Muscle of back (tissue), 11 donors: ENCODE data around the gene NOM1. TPM values are rescaled to one million over a fixed set of nuclear protein-coding genes. Genes with fewer than 3 reads are reported as not detected.
"Not testable (repeated sequence)": the region's sequence is repeated elsewhere in the genome, so short reads cannot be mapped to it uniquely, and the experiment has no call there.

Source experiments
- DNase-seq, 3 donors: peaks; one replicate each; pipeline versions ENCODE4 v3.0.0 to v3.0.0-alpha.2; 2013
- polyA plus RNA-seq, 10 donors: library from polyadenylated mRNA; unstranded; fragments of 120-200 nt; gene quantifications; one replicate each; pipeline ENCODE4 v1.2.1, GENCODE V29; 2013; ENCODE audit not compliant: insufficient read length in 10 of 10

The NOM1 gene
- polyA plus RNA-seq, 10 donors = 11.0 to 22.9 (median 16.7) TPM

DNA sequence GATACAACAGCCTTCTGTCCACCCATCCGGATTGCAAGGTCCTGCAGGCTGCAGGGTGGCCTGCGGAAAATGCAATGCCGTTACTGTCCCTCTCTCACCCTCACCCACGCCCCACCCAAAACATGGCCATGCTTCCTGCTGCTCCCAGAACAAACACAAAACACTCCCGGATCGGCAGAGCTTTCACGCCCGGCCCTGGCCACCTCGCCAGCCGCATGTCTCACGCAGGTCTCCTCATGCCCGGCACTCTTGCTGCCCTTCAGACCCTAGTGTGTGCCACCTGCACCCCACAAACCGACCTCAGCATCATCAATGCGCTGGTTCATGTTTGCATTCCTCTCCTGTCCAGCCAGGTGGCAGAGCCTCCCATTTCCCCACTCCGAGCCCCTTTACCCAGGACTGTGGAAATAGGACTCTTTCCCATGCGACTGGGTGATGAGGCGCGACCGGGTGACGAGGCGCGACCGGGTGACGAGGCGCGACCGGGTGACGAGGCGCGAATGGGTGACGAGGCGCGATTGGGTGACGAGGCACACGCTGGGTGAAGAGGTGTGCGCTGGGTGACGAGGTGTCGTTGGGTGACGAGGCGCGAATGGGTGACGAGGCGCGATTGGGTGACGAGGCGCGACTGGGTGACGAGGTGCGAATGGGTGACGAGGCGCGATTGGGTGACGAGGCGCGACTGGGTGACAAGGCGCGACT lies 8.9 kb upstream of the NOM1 start:
- no peak for DNase-seq

DNA sequence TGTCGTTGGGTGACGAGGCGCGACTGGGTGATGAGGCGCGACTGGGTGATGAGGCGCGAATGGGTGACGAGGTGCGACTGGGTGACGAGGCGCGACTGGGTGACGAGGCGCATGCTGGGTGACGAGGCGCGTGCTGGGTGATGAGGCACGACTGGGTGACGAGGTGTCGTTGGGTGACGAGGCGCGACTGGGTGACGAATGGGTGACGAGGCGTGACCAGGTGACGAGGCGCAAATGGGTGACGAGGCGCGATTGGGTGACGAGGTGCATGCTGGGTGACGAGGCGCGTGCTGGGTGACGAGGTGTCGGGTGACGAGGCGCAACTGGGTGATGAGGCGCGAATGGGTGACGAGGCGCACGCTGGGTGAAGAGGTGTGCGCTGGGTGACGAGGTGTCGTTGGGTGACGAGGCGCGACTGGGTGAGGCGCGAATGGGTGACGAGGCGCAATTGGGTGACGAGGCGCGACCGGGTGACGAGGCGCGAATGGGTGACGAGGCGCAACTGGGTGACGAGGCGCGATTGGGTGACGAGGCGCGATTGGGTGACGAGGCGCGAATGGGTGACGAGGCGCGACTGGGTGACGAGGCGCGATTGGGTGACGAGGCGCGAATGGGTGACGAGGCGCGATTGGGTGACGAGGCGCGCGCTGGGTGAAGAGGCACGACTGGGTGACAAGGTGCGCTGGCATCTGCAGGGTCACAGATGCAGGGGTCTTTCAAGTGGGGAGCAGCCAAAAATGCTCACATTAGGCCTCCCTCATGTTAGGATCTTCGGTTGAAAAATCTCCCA lies 7.9 kb upstream of the NOM1 start:
- no peak for DNase-seq

DNA sequence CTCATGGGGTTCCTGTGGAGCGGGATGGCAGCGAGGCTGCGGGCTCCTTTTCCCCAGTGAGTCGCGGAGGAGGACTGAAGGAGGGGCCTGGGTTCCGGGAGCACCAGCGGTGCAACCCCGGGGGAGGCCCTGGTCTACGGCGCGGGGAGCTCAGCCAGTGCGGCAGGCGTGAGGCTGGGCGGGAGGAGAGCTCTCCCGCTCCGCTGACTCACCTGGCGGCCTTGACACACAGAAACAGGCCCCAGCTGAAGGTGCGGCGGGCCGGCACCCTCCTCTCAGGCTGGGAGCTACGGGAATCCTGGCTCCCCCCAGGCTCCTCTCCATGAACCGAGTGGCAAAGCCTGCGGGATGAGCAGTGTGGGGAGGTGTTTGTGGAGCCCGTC lies 6.8 kb upstream of the NOM1 start:
- DNase-seq = no peak

DNA sequence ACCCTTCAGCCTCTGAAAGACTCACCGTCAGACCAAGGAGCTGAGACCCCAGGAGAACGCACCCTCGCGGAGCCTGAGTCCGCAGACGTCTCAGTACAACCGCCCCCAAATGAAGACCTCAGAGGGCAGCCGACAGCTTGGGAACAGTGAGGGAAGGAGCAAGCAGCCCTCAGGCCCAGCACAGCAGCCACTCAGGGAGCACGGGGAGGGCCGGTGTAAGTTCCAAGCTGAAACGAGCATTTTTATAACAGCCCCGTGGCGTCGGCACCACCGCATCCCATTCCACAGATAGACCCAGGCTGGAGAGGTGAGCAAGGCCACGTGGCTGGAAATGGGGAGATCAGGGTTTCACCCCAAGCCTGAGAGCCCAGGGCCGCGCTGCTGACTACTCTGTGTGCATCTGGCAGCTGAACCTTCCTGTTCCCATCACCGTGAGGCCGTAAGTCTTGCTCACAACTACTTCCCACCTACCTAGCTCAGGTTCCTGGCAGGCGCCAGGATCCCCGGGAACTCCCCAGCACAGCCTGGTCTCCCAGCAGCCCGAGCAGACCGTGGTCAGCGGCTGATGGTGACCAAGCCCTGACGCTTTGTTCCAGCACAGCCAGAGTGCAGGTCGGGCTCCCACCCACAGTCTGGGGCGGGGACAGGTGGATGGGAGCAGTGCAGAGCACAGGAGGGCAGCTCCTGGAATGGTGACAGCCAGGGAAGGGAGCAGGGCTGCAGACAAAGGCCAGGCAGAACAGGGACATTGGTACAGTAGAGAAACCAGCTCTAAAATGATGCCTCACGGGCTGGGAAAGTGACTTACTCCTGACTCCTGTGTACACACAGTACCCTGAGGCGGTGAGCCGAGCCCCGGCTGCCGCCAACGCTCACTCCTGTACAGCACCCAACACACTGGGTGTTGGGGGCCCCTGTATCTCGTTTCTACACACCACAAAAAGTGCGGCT lies 6.1 kb upstream of the NOM1 start:
- no peak for DNase-seq

DNA sequence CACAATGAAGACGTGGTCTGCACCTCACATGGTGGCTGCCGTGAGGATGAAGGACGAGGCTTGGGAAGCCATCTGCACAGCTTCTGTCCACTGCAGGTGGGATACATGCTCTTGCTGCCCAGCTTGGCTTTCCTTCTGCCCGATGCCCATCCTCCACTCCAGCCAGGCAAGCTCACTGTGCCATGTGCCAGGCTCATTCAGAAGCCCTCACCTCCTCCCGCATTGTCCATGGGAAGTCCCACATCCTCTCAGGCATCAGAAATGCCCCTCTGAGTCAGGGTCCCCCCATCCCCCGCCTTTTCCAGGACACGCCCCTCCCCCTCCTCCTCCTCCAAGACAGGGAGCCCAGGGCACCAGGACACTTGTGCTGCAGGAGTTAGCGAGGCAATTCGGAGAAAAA lies 4.6 kb upstream of the NOM1 start:
- no peak for DNase-seq

DNA sequence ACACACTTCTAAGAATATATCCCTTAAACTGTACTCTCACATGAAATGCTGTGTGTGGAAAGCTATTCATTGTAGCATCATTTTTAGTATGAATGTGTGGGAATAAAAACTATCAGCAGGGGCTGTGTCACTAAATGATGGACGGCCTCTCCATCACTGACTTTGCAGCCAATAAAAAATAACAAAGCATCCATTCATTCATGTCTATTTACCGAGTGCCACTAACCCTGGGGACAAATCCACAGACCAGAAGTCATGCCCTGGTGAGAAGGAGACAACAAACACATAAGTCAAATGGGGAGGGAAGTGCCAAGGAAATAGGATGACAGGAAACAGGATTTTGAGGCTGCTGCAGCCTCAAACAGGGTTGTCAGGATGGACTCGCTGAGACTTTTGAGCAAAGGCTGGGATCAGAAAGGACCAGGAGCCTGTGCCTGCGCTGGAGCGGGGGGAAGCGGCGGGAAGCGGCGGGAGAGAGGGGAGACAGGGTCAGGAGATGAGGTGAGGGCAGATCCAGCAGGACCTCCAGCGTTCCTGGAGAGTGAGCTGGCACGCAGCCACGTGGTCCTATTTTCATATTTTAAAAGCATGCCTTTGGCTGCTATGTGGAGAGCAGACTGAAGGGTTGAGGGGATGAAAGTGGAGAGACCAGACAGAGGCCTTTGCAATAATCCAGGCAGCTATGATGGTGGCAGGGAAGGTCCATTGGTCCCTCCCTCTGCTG lies 2.2 kb upstream of the NOM1 start:
- DNase-seq = no peak

DNA sequence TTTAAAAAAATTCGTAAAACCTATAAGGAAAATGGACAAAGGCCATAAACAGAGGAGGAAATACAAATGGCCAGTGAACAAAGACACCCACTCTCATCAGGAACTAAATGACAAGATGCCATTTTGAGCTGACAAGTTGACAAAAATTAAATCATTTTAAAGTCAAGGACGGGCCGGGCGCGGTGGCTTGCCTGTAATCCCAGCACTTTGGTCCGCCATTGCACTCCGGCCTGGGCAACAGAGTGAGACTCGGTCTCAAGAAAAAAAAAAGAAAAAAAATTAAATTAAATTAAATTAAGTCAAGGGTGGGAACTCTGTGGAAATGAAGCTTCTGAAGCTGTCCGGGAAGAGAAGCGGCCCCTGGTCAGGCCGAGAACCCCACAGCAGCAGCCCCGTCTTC lies 1.2 kb upstream of the NOM1 start:
- DNase-seq = no peak

DNA sequence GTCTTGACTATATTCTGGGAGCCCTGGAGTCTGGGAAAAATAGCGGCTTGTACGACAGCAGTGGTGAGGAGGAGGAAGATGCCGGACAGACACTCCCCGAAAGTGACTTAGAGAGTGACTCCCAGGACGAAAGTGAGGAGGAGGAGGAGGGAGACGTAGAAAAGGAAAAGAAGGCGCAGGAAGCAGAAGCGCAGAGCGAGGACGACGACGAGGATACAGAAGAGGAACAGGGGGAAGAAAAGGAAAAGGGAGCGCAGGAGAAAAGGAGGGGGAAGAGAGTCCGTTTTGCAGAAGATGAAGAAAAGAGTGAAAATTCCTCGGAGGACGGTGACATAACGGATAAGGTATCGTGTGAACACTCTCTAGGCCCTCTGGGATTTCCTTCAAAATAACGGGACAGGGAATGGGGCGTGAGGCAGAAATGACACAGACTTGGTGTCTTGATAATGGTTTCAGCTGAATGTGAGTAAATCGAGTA lies 908 bp downstream of the NOM1 start:
- DNase-seq = no peak

DNA sequence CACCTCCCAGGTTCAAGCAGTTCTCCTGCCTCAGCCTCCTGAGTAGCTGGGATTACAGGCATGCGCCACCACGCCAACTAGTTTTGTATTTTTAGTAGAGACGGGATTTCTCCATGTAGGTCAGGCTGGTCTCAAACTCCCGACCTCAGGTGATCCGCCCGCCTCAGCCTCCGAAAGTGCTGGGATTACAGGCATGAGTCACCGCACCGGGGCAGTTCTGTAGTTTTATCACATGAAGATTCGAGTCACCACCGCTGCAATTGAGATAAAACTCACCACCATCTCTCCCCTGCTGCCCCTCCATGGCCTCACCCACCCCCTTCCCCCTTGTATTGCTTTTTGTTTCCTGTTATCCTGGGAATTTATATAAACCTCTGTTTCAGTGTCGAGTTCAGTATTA lies 3.7 kb downstream of the NOM1 start:
- not testable (repeated sequence) for DNase-seq

DNA sequence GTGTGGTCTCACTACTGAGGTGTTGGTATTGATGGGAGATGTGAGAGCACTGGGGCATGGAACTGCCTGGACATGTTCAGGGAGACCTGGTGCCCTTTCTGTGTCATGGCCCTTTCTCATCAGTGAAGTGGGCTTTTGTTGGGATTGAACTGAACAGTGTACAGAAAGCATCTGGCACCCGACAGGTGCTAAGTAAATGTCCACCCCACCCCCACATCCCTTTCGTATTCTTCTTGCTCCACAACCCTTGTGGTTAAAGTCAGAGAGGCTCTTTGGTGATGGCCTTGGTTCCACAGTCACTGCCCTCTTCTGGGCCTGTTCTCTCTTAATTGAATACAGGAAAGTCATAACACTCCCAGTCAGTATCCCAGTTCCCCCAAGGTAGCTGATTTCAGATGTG lies 5.4 kb downstream of the NOM1 start:
- no peak for DNase-seq

DNA sequence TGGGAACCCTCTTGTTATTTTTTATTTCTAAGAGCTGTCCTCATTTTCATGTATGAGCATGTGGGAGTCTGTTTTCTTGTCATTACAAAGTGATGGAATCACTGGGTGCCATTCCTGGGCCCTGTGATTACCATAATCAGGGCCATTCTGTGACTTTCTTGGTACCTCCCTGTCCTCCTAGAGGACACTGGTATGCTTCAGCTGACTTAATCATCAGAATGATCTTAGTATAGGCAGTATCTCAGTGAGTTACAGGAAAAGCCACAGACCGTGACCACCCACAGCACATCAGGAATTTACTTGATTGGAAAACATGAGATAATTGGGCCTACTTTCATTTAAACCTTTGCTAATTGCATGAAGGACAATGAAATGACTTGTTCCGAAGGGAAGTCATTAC lies 7.2 kb downstream of the NOM1 start:
- DNase-seq = no peak

DNA sequence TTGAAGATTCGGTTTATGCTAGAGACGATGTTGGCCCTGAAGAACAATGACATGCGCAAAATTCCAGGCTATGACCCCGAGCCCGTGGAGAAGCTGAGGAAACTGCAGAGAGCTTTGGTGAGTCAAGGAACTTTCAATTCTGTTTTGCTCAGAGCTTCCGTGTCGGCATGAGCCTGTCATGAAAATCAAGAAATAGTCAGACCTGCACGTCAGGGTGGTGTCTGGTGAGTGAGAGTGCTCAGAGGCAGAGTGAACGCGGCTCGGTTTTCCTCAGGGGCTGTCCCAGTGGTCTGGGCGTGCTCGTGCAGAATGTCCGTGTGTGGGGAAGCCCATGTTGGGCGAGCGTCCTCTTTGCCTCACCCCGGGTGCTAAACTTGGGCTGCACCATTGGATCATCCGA lies 12.6 kb downstream of the NOM1 start:
- DNase-seq = no peak

DNA sequence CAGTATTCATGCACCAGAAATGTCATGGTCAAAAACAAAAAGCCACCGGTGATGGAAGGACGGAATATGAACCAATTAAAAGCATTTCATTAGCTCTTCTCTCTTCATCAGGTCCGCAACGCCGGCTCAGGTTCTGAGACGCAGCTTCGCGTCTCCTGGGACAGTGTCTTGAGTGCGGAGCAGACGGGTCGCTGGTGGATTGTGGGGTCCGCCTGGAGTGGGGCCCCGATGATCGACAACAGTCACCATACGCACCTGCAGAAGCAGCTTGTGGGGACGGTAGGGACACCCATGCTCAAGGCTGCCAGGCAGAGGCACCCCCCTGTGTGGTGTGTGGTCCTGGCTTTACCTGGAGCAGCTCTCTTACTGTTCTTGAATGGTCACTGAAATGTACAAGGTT lies 13.4 kb downstream of the NOM1 start:
- no peak for DNase-seq

DNA sequence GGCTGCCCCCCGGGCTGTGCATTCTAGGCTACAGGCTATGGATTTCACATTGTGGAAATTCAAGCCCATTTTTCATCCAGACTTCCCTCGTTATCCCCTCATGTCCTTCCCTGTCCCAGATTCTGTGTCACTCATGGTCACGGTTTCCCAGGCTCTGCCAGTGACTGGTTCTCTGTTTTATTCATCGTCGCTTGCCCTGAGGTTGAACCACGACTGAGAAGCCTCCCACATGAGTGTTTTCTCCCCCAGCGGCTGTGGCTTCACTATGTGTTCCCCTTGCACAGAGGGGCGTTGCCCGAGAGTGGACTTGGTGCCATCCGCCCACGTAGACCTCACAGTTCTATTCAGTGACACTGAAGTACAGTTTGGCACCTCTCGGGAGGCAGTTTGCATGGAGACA lies 14.0 kb downstream of the NOM1 start:
- no peak for DNase-seq

DNA sequence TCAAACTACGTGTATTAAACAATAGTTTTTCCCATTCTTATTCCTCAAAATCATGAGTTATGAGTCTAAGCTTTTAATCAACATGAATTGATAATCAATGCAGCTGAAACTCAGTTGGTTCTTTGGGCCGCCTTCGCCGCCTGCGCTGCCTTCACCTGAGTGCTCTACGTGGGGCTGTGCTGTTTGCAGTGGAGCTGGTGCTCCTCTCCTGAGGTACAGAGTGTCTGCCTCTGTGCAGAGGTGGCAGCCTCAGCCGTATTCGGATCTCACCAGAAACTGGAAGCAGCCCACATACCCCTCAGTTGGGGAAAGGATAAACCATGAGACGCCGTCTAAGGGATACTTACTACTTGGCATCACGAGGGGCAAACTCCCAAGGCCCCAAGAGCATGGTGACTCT lies 15.5 kb downstream of the NOM1 start:
- no peak for DNase-seq

DNA sequence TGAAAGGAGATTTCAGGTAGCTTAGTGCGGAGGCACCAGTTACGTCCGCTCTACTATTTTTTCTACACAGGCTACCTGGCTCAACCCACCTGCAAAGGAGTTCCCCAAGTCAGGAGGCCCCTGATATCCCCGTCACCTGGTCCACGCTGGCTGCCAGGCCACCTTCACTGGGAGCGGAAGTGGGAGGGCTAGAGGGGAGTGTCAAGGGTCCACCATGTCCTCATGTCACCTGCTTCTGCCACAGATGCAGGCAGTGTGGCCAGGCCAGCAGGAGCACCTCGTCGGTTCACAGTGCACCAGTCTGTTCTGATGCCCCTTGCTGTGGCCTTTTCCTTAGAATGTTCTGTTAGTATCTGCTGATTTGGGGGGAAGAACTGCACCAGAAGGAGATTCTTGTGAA lies 16.9 kb downstream of the NOM1 start:
- DNase-seq = no peak

DNA sequence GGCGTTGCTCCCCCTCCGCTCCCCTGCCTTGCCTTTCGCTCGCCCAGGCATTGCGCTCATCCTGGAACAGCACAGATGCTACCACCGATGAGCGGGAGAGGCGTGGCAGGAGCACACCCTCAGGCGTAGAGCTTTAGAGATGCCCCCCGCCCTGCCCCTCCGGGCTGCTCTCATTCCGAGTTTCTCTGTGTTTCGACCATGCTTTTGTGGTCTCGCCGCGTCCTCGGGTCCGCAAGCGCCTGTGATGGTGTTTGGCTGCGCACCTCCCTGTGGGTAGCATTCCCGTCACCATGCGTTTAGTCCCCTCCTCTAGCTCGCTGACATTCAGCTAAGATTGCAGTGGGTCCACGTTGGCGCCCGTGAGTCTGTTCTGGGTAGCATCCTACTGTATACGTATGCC lies 18.7 kb downstream of the NOM1 start:
- no peak for DNase-seq

DNA sequence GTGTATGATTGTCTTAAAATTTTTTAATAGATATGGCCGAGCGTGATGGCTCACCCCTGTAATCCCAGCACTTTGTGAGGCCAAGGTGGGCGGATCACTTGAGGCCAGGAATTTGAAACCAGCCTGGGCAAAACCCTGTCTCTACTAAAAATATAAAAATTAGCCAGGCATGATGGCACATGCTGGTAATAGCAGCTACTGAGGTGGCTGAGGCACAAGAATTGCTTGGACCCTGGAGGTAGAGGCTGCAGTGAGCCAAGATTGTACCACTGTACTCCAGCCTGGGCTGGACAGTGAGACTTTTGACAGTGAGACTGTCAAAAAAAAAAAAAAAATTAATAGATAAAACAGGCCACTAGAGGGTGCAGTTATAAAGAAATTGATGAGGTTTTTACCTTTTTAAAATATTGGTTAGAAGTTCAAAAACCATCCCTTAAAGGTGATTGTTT lies 20.5 kb downstream of the NOM1 start:
- DNase-seq = peak in 1 of 3 donors; percentile 15

DNA sequence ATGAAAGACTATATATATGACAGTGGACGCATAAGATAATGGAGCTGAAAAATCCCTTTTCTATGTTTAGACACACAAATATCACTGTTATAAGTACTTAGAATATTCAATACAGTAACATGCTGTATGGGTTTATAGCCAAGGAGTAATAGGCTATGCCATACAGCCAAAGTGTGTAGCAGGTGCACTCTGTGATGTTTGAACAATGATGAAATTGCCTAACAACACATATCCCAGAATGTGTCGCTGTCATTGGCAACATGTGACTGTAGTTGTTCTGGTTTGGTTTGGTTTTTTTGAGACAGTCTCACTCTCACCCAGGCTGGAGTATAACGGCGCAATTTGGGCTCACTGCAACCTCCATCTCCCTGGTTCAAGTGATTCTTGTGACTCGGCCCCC lies 26.1 kb downstream of the NOM1 start:
- no peak for DNase-seq

DNA sequence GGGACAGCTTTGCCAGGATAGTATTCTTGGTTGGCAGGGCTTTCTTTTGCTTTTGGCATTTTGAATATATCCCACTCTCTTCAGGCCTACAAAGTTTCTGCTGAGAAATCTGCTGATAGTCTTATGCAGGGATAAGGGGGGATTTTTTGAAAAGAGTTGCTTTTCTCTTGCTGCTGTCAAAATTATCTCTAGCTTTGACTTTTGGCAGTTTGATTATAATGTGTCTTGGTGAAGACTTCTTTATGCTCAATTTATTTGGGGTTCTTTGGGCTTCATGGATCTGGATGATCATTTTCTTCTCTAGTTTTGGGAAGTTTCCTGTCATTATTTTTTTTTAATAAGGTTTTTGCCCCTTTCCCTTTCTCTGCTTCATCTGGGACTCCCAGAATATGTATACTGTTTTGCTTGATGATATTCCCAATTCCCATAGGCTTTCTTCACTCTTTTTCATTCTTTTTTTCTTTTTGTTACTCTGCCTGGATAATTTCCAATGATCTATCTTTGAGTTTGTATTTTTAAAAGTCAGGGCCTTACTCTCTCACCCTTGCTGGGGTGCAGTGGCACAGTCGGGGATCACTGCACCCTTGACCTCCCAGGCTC lies 29.6 kb downstream of the NOM1 start:
- no peak for DNase-seq

DNA sequence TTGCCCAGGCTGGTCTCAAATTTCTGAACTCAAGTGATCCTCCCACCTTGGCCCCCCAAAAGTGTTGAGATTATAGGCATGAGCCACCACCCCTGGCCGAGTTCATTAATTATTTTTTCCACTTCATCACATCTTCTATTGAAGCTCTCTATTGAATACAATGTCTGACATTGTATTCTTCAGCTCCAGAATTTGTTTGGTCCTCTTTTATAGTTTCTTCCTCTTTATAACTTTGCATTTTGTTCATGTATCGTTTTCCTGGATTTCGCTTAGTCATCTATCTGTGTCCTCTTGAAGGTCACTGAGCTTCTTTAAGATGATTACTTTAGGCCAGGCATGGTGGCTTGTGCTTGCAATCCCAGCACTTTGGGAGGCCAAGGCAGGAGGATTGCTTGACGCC lies 30.2 kb downstream of the NOM1 start:
- DNase-seq = no peak
